Limb (tissue), 2 donors: ENCODE data around the gene EPS8L1.
"Not testable (repeated sequence)": the region's sequence is repeated elsewhere in the genome, so short reads cannot be mapped to it uniquely, and the experiment has no call there.

Experiments
- DNase-seq, 2 donors: peaks; one replicate each; pipeline ENCODE4 v3.0.0-alpha.2; 2016; ENCODE audit errors: extremely low spot score in 2 of 2

Gene EPS8L1

DNA sequence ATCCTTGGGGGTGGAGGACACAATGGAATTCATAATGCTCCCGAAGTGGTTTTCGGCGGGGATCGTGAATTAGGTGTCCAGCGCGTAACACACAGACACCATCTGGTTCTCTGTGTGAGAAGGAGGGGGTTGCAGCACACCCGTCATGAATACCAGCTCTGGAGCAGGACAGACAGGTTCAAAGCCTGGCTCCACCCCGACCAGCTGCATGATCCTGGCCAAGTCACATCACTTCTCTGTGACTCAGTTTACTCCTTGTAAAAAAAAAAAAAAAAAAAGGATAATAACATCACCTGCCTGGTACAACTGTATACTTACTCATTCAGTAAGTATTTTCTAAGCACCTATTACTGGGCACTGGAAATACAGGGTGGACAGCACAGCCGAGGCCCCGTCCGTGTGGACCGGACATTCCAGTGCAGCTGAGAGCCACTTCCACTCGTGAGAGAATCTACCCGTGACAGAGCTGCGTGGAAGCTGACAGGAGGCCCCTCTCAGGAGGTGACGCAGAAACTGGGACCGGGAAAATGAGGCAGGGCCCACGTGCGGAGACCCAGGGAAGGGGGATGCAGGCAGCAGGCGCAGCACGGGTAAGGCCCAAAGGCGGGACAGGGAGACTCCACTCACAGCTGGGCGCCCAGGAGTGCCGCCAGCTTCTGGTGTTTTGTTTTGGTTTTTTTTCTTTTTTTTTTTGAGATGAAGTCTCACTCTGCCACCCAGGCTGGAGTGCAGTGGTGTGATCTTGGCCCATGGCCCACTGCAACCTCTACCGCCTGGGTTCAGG, 24.7 kb upstream of the EPS8L1 start:
- DNase-seq, result no peak

DNA sequence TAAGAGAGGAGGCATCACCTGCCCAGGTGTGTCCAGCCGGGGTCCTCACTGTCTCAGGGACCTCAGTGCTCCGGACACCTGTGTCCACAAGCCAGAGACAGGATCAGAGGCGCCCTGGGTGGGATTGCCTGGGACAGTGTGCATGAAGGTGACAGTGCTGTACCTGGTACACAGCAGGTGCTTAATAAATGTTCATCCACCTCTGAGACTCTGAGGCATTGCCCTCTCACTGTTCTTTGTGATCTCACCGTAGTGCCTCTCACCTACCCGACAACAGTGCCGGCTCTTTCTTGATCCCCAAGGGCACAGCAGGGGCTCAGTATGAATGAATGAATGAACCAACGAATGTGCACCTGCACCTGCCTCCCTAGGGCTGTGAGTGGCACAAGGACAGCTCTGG, 21.9 kb upstream of the EPS8L1 start:
- DNase-seq, result no peak

DNA sequence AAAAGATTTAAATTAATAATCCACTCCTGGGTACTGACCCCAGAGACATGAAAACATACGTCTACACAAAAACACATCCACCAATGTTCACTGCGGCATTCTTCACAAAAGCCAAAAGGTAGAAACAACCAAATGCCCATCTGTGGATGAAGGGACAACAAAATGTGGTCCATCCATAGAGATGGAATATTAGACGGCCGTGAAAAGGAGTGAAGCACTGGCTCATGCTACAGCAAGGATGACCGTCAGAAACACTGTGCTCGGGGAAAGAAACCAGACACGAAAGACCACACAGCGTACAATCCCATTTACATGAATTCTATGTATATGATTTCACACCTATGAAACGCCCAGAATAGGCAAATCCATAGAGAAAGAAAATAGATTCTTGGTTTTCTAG, 18.8 kb upstream of the EPS8L1 start:
- no peak for DNase-seq

DNA sequence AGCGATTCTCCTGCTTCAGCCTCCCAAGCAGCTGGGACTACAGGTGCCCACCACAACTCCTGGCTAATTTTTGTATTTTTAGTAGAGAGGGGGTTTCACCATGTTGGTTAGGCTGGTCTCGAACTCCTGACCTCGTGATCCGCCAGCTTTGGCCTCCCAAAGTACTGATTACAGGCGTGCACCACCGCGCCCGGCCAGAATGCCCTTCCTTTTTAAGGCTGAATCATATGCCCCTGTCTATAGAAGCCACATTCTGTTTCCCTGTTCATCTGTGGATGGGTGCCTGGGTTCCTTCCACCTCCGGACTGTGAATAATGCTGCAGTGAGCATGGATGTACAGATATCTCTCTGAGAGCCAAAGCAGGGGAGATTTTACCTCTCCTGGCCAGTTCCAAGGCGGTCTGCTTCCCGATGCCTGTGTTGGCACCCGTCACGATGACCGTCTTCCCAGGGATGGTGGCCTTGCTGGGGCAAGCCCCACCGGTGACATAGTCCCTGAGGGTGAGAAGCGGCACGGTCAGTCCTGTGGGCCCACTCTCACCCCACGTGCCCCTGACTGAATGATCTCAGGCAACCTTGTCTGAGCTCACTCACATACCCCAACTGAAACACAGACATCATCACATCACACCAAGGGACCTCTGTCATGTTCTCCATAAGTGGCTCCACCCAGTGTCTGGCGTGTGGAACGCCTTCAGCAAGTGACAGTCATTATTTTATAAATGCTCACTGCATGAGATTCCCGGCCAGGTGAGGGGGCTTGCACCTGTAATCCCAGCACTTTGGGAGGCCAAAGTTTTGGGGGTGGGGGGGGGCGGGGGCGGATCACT, 16.7 kb upstream of the EPS8L1 start:
- no peak for DNase-seq

DNA sequence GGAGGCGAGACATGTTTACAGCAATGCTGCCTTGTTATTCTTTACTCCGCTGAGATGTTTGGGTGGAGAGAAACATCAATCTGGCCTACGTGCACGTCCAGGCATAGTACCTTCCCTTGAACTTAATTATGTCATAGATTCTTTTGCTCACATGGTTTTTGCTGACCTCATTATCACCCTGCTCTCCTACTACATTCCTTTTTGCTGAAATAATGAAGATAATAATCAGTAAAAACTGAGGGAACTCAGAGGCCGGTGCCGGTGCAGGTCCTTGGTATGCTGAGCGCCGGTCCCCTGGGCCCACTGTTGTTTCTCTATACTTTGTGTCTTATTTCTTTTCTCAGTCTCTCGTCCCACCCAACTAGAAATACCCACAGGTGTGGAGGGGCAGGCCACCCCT, 15.4 kb upstream of the EPS8L1 start:
- DNase-seq, result not testable (repeated sequence)

DNA sequence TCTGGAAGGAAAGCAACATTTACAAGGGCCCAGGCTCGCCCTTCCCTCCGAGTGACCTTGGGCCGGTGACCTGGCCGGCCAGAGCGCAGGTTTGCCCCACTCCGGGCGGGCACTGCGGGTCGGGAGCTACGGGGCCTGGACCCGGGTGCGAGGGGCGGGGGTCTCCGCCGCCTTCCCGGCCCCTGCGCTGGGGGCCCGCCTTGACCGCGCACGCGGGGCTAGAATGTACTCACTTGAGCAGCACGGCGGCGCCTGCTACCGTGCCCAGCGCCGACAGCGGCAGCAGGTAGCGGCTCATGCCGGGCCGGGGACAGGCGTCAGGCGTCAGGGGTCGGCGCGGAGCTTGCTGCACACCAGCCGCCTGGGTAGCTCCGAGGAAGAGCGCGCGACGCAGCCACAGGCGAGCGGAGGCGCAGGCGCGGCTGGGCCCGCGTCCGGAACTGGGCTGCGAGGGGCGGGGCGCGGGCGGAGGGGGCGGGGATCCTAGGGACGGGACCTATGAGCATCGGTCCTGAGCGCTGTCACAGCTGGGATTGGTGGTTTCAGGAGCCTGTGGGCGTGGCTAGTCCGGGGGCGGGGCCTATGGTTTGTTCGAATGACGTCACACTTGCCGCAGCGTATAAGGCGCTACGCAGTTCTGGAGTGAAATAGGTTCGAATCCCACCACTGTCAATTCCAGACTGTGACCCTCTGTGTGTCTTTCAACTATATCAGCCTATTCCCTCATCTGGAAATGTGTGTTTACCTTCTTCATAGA, 12.8 kb upstream of the EPS8L1 start, which contains the start of gene RDH13:
Gene RDH13 (minus strand): TSS at position 414 of the 757 bp plus-strand sequence. CDS start 116 bp downstream, at position 298.
- peak; percentile 90 to 98 for DNase-seq

DNA sequence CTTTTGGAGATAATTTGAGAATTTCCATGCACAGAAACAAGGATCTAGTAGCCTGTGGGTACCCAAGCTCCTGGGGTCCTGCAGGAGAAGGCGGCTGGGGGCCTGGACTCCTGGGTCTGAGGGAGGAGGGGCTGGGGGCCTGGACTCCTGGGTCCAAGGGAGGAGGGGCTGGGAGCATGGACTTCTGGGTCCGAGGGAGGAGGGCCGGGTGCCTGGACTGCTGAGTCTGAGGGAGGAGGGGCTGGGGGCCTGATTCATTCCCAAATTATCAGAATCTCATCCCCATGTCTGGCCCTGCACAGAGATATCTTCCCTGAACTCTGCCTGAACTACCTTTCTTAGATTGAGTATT, 12.2 kb upstream of the EPS8L1 start:
- DNase-seq, result no peak

DNA sequence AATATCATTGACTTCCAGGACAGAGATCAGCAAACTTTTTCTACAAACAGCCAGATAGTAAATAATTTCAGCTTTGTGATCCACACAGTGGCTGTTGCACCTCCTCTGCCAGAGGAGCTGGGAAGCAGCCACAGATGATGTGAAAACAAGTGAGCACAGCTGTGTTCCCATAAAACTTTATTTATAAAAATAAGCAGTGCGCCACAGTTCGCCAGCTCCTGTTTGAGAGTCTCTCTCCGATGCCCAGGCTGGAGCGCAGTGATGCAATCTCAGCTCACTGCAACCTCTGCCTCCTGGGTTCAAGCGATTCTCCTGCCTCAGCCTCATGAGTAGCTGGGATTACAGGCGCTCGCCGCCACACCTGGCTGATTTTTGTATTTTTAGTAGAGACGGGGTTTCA, 10.2 kb upstream of the EPS8L1 start:
- DNase-seq, result not testable (repeated sequence)

DNA sequence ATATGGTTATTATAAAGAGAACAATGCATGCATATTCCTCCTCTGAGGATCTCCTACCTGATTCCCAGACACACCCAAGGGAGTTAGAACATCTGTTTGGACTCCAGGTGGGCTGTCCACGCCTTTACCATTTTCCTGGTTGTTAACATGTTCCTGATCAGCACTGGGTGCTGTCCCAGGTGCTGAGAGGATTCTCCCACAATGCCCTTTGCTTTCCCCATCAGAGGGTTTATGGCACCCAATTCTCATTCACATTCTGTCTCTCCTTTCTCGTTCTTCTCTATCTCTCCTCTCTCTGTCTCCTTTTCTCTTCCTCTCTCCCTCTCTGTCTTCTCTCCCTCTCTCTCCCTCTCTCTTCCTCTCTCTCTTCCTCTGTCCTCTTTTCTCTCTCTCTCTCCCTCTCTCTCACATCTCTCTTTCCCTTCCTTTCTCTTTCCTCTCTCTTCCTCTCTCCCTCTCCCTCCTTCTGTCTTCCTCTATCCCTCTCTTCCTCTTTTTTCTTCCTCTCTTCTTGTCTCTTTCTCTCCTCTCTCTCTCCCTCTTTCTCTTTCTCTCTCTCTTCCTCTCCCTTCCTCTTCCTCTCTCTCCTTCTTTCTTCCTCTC, 9.5 kb upstream of the EPS8L1 start:
- DNase-seq, result no peak

DNA sequence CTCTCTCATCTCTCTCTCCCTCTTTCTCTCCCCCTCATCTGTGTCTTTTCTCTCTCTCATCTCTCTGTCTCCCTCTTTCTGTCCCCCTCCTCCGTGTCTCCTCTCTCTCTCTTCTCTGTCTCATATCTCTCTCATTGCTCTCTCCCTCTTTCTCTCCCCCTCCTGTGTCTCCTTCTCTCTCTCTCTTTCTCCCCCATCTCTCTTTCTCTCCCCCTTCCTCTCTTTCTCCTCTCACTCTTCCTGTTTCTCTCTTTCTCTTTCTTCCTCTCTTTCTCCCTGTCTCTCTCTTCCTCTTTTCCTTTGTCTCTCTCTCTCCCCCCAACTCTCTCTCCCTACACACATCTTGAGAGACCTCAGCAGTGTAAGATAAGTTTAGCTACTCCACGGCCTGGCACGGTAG, 7.8 kb upstream of the EPS8L1 start:
- no peak for DNase-seq

DNA sequence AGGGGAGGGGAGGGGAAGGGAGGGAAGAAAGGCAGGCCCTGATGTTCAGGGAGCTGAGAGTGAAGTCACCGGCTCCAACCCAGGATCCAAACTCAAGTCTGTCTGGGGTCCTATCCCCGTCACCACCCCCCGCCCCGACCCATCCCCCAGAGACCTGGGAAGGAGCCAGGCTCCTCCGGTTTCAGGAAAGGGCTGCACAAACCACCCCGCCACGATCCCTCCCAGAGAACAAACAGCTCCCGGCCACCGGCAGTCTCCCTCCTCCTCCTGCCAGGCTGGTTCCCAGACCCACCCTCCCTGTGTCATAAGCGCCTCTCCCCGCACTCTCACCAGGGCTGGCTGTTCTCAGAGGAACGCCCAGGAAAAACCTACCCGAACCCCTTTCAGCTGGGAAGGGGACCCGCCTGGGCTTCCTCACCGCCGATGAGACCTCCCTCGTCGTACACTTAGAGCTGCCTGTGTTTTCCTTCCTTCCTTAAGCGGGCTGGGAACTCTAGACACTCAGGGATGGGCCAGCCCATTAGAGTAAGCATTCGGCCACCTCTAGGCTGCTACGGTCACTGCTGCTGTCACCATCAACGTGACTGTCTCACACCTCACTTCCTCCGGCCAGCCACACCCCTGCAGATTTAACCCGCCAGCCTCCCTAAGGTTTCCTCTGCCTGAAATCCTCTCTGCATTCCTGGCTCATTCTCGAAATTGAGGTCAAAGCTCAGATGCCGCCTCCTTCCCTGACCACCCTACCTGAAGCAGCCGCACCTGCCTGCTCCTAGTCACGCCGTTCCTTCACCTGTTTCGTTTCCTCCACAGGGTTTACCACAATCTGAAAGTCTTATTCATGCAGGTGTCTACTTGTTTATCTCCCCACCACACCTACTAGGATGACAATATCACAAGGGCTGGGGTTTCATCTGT, 6.5 kb upstream of the EPS8L1 start:
- DNase-seq, result no peak

DNA sequence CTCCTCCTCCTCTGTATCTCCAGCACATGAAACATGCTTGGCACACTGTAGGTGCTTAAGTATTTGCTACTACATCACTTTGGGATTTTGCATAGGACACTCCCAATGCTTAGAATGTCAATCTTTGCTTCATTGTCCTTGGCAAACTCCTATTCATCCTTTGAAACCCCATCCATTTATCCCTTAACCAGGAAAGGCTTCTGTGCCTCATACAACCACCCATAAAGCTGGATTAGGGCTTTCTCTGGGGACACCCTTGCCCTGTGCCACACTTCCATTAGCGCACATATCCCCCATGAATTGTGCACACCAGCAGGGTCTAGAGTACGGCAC, 5.8 kb upstream of the EPS8L1 start:
- DNase-seq, result no peak

DNA sequence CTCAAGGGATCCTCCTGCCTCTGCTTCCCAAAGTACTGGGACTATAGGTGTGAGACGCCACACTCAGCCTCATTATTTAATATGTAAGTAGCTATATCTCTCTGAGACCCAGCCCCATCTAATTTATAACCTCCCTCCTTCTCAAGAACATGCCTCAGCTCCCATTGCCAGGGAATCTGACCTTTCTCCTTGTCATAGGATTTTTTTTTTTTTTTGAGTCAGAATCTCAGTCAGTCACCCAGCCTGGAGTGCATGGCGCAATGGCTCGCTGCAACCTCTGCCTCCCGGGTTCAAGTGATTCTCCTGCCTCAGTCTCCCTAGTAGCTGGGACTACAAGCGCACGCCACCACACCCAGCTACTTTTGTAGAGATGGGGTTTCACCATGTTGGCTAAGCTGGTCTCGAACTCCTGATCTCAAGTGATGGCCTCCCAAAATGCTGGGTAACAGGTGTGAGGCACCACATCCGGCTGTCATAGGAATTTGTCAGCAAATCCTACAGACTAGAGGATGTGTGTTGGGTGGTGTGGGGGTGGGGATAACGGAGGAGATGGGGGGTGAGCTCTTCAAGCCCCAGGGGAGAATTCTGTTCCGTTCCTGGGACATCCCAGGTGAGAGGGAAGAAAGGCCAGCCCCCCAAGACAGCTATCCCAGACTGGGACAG, 5.1 kb upstream of the EPS8L1 start:
- DNase-seq, result no peak

DNA sequence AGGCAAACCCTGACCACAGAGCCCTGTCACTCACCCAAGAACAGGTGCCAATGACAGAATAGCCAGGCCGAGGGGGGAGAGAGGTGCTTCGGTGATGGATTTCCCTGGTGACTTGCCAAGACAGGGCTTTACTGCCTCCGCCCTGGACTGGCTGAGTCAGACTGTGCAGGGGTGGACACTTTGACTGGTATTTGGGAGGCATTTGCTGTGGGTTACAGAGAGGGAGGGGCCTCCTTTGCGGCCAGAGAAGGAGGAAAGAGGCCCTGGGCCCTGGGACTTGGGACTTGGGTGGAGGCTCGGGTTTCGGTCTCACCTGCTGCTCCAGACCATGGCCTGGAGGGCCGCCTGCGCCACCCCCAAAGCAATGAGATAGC, 4.6 kb upstream of the EPS8L1 start:
- DNase-seq, result no peak

DNA sequence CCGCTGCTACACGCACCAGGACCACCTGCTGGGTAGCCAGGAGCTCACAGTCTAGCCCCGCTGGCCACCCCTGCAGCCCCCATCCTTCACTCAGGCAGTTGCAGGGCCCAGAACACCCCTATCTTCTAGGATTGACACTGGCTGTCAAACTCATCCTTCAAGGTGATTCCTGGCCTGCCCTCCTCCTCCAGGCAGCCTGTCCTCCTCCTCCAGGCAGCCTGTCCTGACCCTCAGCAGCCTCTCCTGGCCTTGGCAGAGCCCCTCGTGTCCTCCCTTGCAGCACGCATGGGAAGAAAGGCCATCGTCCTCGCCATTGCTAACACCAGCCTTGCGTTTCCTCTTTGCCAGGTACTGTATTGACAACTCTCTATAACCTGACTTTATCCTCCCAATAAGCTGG, 3.8 kb upstream of the EPS8L1 start:
- no peak for DNase-seq

DNA sequence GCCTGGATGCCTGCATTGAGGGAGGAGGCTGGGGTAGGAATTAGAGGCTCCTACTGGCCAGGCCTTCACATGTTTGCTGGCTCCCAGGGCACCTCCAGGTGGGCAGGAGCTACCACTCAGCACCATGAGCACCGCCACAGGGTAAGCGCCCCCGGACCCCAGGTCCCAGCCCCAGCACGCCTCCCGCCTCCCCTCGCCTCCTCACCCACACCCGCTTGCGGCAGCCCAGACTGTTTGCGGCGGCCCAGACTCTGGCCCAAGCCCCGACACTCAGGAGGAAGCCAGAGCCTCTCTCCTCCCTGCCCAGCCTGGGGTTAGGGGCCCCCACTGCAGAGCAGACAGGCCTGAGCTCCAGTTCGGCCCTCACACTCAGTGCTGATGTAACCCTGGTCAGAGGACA, 652 bp downstream of the EPS8L1 start:
- no peak for DNase-seq

DNA sequence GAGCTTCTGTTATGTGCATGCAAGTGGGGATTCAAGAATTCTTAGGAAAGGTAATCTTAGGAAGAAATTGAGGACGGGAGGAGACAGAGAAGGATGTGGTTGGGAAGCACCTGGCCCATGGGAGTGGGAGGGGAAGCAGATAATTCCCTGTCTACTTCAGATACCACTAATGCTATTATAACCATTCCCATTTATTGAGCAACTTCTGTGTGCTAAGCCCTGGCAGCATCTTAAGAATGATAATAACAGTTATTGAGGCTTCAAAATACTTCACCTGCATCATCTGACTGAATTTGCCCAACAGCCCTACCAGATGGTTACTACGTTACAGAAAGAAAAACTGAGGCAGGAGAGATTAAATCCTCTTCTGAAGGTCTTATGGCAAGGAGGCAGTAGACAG, 1.4 kb downstream of the EPS8L1 start:
- no peak for DNase-seq

DNA sequence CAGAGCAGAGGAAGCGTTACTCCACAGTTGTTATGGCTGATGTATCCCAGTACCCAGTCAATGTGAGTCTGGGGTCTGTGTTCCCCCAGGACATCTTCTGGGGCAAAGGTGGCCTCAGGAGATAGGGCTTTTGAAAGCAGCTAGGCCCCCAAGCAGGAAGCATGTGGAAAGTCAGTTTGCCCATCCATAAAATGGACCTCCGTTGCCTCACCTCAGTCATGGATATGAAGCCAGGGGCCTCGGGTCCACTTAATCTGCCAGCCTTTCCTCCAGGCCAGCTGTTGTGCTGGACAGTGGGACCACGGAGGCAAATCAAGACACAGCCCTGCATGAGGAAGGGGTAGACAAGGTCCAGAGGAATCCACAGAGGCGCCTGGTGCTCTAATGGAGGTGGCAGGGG, 3.3 kb downstream of the EPS8L1 start:
- no peak for DNase-seq

DNA sequence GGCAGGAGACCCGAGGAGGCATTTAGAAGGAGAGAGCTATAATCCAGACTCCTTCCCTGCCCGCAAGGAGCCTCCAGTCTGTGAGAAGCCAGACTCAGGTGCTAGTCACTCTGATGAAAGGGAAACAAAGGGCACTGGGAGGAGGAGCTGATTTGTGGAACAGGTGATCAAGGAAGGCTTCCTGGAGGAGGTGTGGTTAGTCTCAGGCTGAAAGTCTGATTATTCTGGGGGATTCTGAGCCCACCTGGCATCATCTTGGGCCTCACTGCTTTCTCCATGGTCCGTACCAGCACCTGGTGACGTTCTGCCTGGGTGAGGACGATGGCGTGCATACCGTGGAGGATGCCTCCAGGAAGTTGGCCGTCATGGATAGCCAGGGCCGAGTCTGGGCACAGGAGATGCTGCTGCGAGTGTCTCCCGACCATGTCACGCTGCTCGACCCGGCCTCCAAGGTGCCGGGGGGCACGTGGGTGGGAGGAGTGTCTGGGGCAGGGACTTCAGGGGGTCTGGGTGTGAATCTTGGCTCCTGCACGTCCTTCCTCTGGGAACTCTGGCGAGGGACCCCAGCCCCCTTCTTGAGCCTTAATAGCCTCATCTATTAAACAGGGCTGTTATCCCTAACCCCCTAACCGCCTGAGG, 3.9 kb downstream of the EPS8L1 start:
- DNase-seq, result peak in 1 of 2 donors; percentile 34
